HCT116 (cell line): ENCODE measurements around the gene TMEM40. TPM values are rescaled to one million over a fixed set of nuclear protein-coding genes. Genes with fewer than 3 reads are reported as not detected.
A peak's percentile ranks its signal among the peaks of the same experiment; 100 is the strongest.
"Not testable (repeated sequence)": the region's sequence is repeated elsewhere in the genome, so short reads cannot be mapped to it uniquely, and the experiment has no call there.

Source experiments
- ATAC-seq: fragments of 200-7000 bp; cut with Tn5 transposase; 2 replicates; pipeline ENCODE4 v1.9.1; 2020; ENCODE audit warnings: mild to moderate bottlenecking, moderate library complexity
- BruUV-seq: library from RNA; stranded (reverse); fragments of 400-500 nt; replicated peaks from 2 replicates; lab custom pipeline; 2021; lab: Mats Ljungman, UMichigan
- CTCF ChIA-PET: fragments of 300-600 bp; sonication (Branson Sonifier 250); formaldehyde crosslinking; loops from one replicate; lab custom pipeline; 2021; ENCODE audit warnings: antibody characterized with exemption; lab: Charles Lee
- POLR2A ChIA-PET: fragments of 300-600, 350-600 bp; sonication (Branson Sonifier 250); formaldehyde crosslinking; loops from one replicate; lab custom pipeline; 2021; ENCODE audit warnings: antibody characterized with exemption; lab: Charles Lee
- RAD21 ChIA-PET, 2 experiments: fragments of 300-600 bp; sonication (Branson Sonifier 250); formaldehyde crosslinking; loops; one replicate each; lab custom pipeline; 2023; ENCODE audit warnings: low total read pairs in 2 of 2; ENCODE audit not compliant: uncharacterized antibody in 2 of 2, unreplicated experiment in 2 of 2, low non-redundant PET in 1 of 2; lab: Charles Lee
- DNase-seq: peaks from one replicate; pipeline ENCODE4 v3.0.0-alpha.2; 2010; ENCODE audit warnings: low read depth, low spot score
- H2AFZ ChIP-seq: fragments of 200-600 bp; shearing (Covaris generic), sonication (generic); 2 replicates; pipeline ENCODE4 v1.6.1; 2017; ENCODE audit warnings: low read depth, mixed run types, mixed read lengths, antibody characterized with exemption, low read length; ENCODE audit not compliant: poor library complexity, severe bottlenecking
- H3K27ac ChIP-seq: 2 replicates; pipeline ENCODE4 v1.5.1; 2012; ENCODE audit warnings: low read depth, low read length
- H3K27me3 ChIP-seq: fragments of 200-600 bp; sonication (generic); 2 replicates; pipeline ENCODE4 v1.6.1; 2016; ENCODE audit warnings: mixed run types, low read length, mixed read lengths; ENCODE audit not compliant: insufficient read depth
- H3K36me3 ChIP-seq, 2 experiments: fragments of 200-500 bp in 1 of 2; fragments of 200-600 bp in 1 of 2; sonication (Bioruptor generic) in 1 of 2; sonication (generic) in 1 of 2; 2 replicates each; pipeline versions ENCODE4 v1.5.1 to v1.6.1; 2014 to 2016; ENCODE audit warnings: low read length in 2 of 2, inconsistent platforms in 1 of 2, mixed read lengths in 1 of 2, mixed run types in 1 of 2; ENCODE audit not compliant: insufficient read depth in 2 of 2, control insufficient read depth in 1 of 2
- H3K4me1 ChIP-seq, 2 experiments: fragments of 200-600 bp in 1 of 2; sonication (generic) in 1 of 2; 2 replicates each; pipeline versions ENCODE4 v1.5.1 to v1.6.1; 2012 to 2017; ENCODE audit warnings: low read length in 2 of 2, inconsistent platforms in 1 of 2, mild to moderate bottlenecking in 1 of 2, mixed read lengths in 1 of 2, mixed run types in 1 of 2, moderate library complexity in 1 of 2; ENCODE audit not compliant: insufficient read depth in 2 of 2, control insufficient read depth in 1 of 2
- H3K4me2 ChIP-seq: fragments of 200-600 bp; sonication (generic); 2 replicates; pipeline ENCODE4 v1.6.1; 2017; ENCODE audit warnings: mixed run types, low read length, mixed read lengths
- H3K4me3 ChIP-seq, 2 experiments: fragments of 200-600 bp in 1 of 2; sonication (generic) in 1 of 2; replicated peaks in 1 of 2; 2 replicates each; pipeline ENCODE4 v1.5.1; 2011 to 2016; ENCODE audit warnings: low read length in 2 of 2, control low read depth in 1 of 2, low read depth in 1 of 2, mild to moderate bottlenecking in 1 of 2, mixed read lengths in 1 of 2, mixed run types in 1 of 2
- H3K79me2 ChIP-seq: fragments of 200-600 bp; sonication (generic); 2 replicates; pipeline ENCODE4 v1.6.1; 2017; ENCODE audit warnings: mild to moderate bottlenecking, mixed run types, low read length, moderate library complexity, mixed read lengths; ENCODE audit not compliant: insufficient read depth
- H3K9ac ChIP-seq: fragments of 200-600 bp; sonication (generic); 2 replicates; pipeline ENCODE4 v1.6.1; 2016; ENCODE audit warnings: low read length, mixed read lengths
- H3K9me2 ChIP-seq: fragments of 200-600 bp; sonication (generic), shearing (Covaris generic); 2 replicates; pipeline ENCODE4 v1.6.1; 2017; ENCODE audit warnings: mixed run types, mild to moderate bottlenecking, moderate library complexity; ENCODE audit not compliant: insufficient read depth
- H3K9me3 ChIP-seq, 2 experiments: fragments of 200-500 bp in 1 of 2; fragments of 200-600 bp in 1 of 2; sonication (Bioruptor generic) in 1 of 2; sonication (generic) in 1 of 2; 2 replicates each; pipeline ENCODE4 v1.6.1; 2014 to 2017; ENCODE audit warnings: low read length in 2 of 2, mixed read lengths in 2 of 2, inconsistent platforms in 1 of 2, low read depth in 1 of 2, mild to moderate bottlenecking in 1 of 2, mixed run types in 1 of 2, moderate library complexity in 1 of 2; ENCODE audit not compliant: control insufficient read depth in 1 of 2, insufficient read depth in 1 of 2
- H4K20me1 ChIP-seq: fragments of 200-600 bp; sonication (generic), shearing (Covaris generic); 2 replicates; pipeline ENCODE4 v1.6.1; 2017; ENCODE audit warnings: mixed run types, mild to moderate bottlenecking, moderate library complexity; ENCODE audit not compliant: insufficient read depth
- CBX3 ChIP-seq: IDR thresholded peaks from 2 replicates; pipeline ENCODE4 v1.6.1; 2012; ENCODE audit warnings: low read depth
- RAD21 ChIP-seq: IDR thresholded peaks from 2 replicates; pipeline ENCODE4 v1.6.1; 2012; ENCODE audit warnings: low read depth, mild to moderate bottlenecking
- intact Hi-C: fragments of 100-400 bp; cut with micrococcal nuclease; formaldehyde crosslinking; loops from 2 replicates; pipeline ENCODE4 v1.10.0; 2022
- total RNA-seq: library from RNA; stranded (reverse); gene quantifications from one replicate; pipeline ENCODE4 v1.2.1, GENCODE V29; 2021; ENCODE audit not compliant: unreplicated experiment
- TF ChIP-seq, protein P1 (sequence below), 3 experiments: fragments of 200-600 bp in 1 of 3; sonication (generic) in 1 of 3; IDR thresholded peaks in 2 of 3; conservative IDR thresholded peaks in 1 of 3; 2 replicates each; pipeline ENCODE4 v1.5.1; 2012 to 2017; ENCODE audit warnings: low read depth in 2 of 3, low read length in 2 of 3, antibody characterized with exemption in 1 of 3, borderline replicate concordance in 1 of 3, control low read depth in 1 of 3, mild to moderate bottlenecking in 1 of 3, mixed read lengths in 1 of 3, mixed run types in 1 of 3, moderate library complexity in 1 of 3; ENCODE audit not compliant: insufficient read depth in 1 of 3

The TMEM40 gene
- total RNA-seq, 1 experiment from 2014 or later = 12.3 TPM

DNA sequence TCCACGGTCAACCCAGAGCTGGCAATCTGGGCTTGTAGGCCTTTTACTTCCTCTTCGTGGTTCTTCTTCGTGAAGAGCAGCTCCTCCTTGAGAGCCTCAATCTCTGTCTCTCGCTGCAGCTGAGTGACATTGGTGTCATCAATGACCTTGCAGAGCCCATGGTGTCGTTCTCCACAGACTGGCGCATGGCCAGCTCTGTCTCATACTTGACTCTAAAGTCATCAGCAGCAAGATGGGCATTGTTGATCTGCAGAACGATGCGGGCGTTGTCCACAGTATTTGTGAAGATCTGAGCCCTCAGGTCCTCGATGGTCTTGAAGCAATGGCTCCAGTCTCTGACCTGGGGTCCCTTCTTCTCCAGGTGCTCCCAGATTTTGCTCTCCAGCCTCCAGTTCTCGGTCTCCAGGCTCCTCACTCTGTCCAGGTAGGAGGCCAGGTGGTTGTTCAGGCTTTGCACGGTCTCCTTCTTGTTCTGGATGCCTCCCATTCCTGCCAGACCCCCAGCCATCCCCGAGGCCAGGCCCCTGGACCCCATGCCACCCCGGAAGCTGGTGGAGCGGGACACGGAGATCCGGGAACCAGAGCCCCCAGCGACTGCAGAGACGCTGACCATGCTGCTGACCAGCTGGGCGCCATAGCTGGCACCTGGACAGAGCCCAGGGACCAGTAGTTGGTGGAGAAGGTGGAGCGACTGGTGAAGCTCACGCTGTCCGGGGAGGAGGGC lies 29.1 kb upstream of the TMEM40 start:
- POLR2A ChIA-PET = interaction anchor here (1.2 kb wide), 1 partner anchor 22 kb away, joined by 3 read pairs; no protein-coding TSS in a partner anchor
- H3K9me3 ChIP-seq, H3K4me1 ChIP-seq, BruUV-seq, H3K4me2 ChIP-seq, H3K4me3 ChIP-seq, H3K79me2 ChIP-seq, H4K20me1 ChIP-seq, intact Hi-C loops, DNase-seq, H3K36me3 ChIP-seq, H3K9me2 ChIP-seq, H3K9ac ChIP-seq, H3K27ac ChIP-seq, ATAC-seq, H2AFZ ChIP-seq, RAD21 ChIA-PET, H3K27me3 ChIP-seq: not testable (repeated sequence)
- CTCF ChIA-PET = interaction anchor here (1.5 kb wide), 1 partner anchor 22 kb away, joined by 8 read pairs; no protein-coding TSS in a partner anchor

DNA sequence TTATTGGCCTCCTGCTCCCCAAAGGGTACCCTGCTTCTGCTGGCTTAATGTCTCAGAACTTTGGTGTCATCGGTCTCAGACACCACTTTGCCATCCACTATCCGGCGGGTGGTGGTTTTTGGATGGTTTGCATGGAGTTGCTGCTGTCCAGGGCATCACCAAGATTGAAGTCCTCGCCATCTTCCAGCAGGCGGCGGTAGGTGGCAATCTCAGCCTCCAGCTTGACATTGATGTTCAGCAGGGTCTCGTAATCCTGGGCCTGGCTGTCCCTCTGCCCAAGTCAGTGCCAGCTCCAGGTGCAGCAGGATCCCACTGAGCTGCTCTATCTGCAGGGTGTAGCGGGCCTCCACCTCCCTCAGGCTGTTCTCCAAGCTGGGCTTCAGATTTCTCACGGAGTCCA lies 28.3 kb upstream of the TMEM40 start:
- H3K9ac ChIP-seq, H3K9me2 ChIP-seq, RAD21 ChIA-PET, BruUV-seq, H3K79me2 ChIP-seq, H3K4me3 ChIP-seq, H3K36me3 ChIP-seq, H4K20me1 ChIP-seq, H3K4me2 ChIP-seq, H3K27me3 ChIP-seq, intact Hi-C loops, H2AFZ ChIP-seq, H3K27ac ChIP-seq, H3K9me3 ChIP-seq, H3K4me1 ChIP-seq: not testable (repeated sequence)
- ChIA-PET POLR2A (interaction anchor here (1.2 kb wide), 1 partner anchor 23 kb away, joined by 3 read pairs; no protein-coding TSS in a partner anchor), CTCF (interaction anchor here (0.8 to 1.5 kb wide), 3 partner anchors 22 to 81 kb away, joined by 3 to 8 read pairs (median 3); no protein-coding TSS in a partner anchor)
- peak; percentile 16 for DNase-seq
- TF ChIP-seq CBX3 (0 out of 2 replicates have a peak, but pooled peaks have one; percentile 35), RAD21 (peak; percentile 38)
- TF ChIP-seq, protein P1, sequence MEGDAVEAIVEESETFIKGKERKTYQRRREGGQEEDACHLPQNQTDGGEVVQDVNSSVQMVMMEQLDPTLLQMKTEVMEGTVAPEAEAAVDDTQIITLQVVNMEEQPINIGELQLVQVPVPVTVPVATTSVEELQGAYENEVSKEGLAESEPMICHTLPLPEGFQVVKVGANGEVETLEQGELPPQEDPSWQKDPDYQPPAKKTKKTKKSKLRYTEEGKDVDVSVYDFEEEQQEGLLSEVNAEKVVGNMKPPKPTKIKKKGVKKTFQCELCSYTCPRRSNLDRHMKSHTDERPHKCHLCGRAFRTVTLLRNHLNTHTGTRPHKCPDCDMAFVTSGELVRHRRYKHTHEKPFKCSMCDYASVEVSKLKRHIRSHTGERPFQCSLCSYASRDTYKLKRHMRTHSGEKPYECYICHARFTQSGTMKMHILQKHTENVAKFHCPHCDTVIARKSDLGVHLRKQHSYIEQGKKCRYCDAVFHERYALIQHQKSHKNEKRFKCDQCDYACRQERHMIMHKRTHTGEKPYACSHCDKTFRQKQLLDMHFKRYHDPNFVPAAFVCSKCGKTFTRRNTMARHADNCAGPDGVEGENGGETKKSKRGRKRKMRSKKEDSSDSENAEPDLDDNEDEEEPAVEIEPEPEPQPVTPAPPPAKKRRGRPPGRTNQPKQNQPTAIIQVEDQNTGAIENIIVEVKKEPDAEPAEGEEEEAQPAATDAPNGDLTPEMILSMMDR (IDR thresholded peaks at IDR 0.05 in 2 of 3, conservative IDR thresholded peaks at IDR 0.05 in 1 of 3; ENCODE audit: borderline replicate concordance in 1 of 3, insufficient read depth in 1 of 3, low read depth in 2 of 3, low read length in 2 of 3) = peak; percentile 21 to 44 (median 39); a peak in 3 of 6 replicates
- ATAC-seq = peak; percentile 40; the same call in 1 of the 2 replicates
